NCI-H460 (cell line): ENCODE data around the gene PAN3. TPM values are rescaled to one million over a fixed set of nuclear protein-coding genes. Genes with fewer than 3 reads are reported as not detected.
"Not testable (repeated sequence)": the region's sequence is repeated elsewhere in the genome, so short reads cannot be mapped to it uniquely, and the experiment has no call there.

Experiments used
- DNase-seq: peaks from one replicate; pipeline ENCODE4 v3.0.0-alpha.2; 2016; ENCODE audit warnings: low read depth; ENCODE audit errors: extremely low read depth
- polyA plus RNA-seq: library from polyadenylated mRNA; depleted of rRNA; stranded (reverse); fragments of >200 nt; gene quantifications from 2 replicates; pipeline ENCODE4 v1.2.3, GENCODE V29; 2014; cell fraction: nucleus; rRNA removed
- total RNA-seq: library from RNA; depleted of rRNA; stranded (reverse); fragments of >200 nt; shearing (Covaris generic); gene quantifications from 2 replicates; pipeline ENCODE4 v1.2.3, GENCODE V29; 2014; rRNA removed

PAN3 gene
- 14.3 and 16.2 TPM in 2 replicates for total RNA-seq
- 11.7 and 15.2 TPM in 2 replicates for polyA plus RNA-seq

- peak; percentile 71 for DNase-seq
Observed at GRCh38 chr13:28138012-28138755, at the start of gene PAN3. PAN3 (plus strand) TSS chr13:28138545; CDS start chr13:28138658, 113 bp downstream.

- DNase-seq = no peak
Observed at GRCh38 chr13:28089065-28089464, 49.3 kb upstream of the PAN3 start.

GRCh38 chr13:28092431-28092830 lies 45.9 kb upstream of the PAN3 start:
- DNase-seq = no peak

- DNase-seq = no peak
Observed at GRCh38 chr13:28093881-28094280, 44.5 kb upstream of the PAN3 start.

- no peak for DNase-seq
Observed at GRCh38 chr13:28094306-28094705, 44.0 kb upstream of the PAN3 start.

GRCh38 chr13:28097503-28097902 lies 40.8 kb upstream of the PAN3 start:
- DNase-seq = no peak

GRCh38 chr13:28099396-28100149 lies 38.8 kb upstream of the PAN3 start:
- no peak for DNase-seq

GRCh38 chr13:28100150-28101121 lies 37.9 kb upstream of the PAN3 start, which contains the start of gene FLT3:
FLT3 (minus strand) TSS chr13:28100576; CDS start chr13:28100510, 66 bp downstream.
- no peak for DNase-seq

GRCh38 chr13:28101886-28102285 lies 36.5 kb upstream of the PAN3 start:
- DNase-seq = not testable (repeated sequence)

- DNase-seq = no peak
Observed at GRCh38 chr13:28106976-28107375, 31.4 kb upstream of the PAN3 start.

- no peak for DNase-seq
Observed at GRCh38 chr13:28110414-28110813, 27.9 kb upstream of the PAN3 start.

- DNase-seq = no peak
Observed at GRCh38 chr13:28116736-28117135, 21.6 kb upstream of the PAN3 start.

- DNase-seq = no peak
Observed at GRCh38 chr13:28117689-28118377, 20.5 kb upstream of the PAN3 start.

GRCh38 chr13:28120317-28120716 lies 18.0 kb upstream of the PAN3 start:
- DNase-seq = no peak

- DNase-seq = no peak
Observed at GRCh38 chr13:28121224-28121623, 17.1 kb upstream of the PAN3 start.

- no peak for DNase-seq
Observed at GRCh38 chr13:28128030-28128429, 10.3 kb upstream of the PAN3 start.

GRCh38 chr13:28128926-28129325 lies 9.4 kb upstream of the PAN3 start:
- DNase-seq = no peak

GRCh38 chr13:28129911-28130693 lies 8.2 kb upstream of the PAN3 start:
- DNase-seq = no peak

GRCh38 chr13:28131646-28132045 lies 6.7 kb upstream of the PAN3 start:
- DNase-seq = no peak
